ENCODE data around the gene ATP8A2. TPM values are rescaled to one million over a fixed set of nuclear protein-coding genes. Genes with fewer than 3 reads are reported as not detected.

Gene ATP8A2
- total RNA-seq, 3 donors from 2014 or later (not counting 1 experiment from before 2014, with no cell fraction given) = 0.43 to 0.68 (median 0.59) TPM

DNA sequence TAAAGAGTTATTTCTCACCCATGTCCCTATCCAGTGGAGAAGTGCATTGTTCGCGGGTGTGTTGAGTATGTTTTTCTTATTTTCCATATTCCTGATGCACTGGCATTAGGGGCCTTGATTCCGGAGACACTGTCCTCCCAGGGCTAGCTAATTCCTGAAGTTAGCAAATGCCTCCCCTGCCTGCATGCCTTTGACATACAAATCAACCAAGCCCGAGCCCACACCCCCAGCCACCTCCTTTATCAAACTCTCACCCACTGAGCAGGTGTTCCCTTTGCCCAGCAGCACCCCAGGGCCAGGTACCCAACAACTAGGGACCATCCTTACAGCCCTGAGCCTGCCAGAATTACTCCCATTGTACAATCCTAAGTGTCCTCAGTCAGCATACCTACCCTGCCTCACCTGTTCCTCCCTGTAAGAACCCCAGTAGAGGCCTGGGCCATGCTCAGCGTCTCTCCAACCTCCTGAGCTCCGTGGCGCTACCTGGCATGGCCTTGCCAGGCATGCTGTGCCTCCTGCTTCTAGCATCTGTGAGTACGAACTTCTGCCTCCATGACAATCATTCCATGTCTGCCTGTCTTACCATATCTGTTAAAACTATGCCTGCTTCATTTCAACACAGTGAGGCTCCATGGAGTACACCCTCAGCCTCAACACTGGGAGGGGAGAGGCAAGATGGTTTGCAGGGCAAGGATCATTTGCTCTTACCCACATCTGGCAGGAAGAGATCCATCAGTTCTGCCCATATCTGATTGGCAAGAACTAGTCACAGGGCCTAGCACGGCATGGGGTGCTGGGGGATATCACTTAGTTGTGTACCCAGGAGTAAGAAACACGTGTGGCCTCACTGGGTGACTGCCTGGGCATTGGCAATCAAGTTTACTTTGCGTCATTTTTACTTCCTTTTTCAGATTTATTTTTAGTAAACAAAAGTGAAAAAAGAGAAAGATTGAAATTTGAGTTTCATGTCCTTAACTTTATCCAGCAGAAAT is 476.2 kb downstream of the ATP8A2 start:
- peak overlapping the region; percentile 59 for H3K4me3 Mint-ChIP-seq
- Histone ChIP-seq H3K4me3 (ENCODE audit: low read length) (no peak overlapping the region), H3K9me3 (ENCODE audit: control insufficient read depth, insufficient read depth, low read length) (no peaks in the 10 kb centered on the region), H3K36me3 (ENCODE audit: control insufficient read depth, insufficient read depth, low read length) (no peaks in the 10 kb centered on the region), H3K27ac (ENCODE audit: low read length) (peak overlapping the region; percentile 70), H3K4me1 (ENCODE audit: control insufficient read depth, insufficient read depth, low read length) (peaks cover 24% of the 10 kb centered on the region), H3K27me3 (ENCODE audit: control insufficient read depth, insufficient read depth, low read length) (no peaks in the 10 kb centered on the region)
- WGBS (ENCODE audit: insufficient coverage) = 80% methylated on average over 10 of the region's 11 CpGs
- ATAC-seq (peak in 1 of 3 donors; percentile 53), DNase-seq (no peak)
- H3K36me3 Mint-ChIP-seq = no peaks in the 10 kb centered on the region
- H3K4me1 Mint-ChIP-seq = peaks cover 25 to 32% of the 10 kb centered on the region in 2 donors
- intact Hi-C loops (cut with micrococcal nuclease) = no loop called here
- H3K27ac Mint-ChIP-seq = peak overlapping the region; percentile 81 to 89
- no peaks in the 10 kb centered on the region for H3K27me3 Mint-ChIP-seq (ENCODE audit: low read depth in 2 of 2)
- no peaks in the 10 kb centered on the region for H3K9me3 Mint-ChIP-seq
- TF ChIP-seq CTCF (IDR thresholded peaks at IDR 0.05) = no peak

DNA sequence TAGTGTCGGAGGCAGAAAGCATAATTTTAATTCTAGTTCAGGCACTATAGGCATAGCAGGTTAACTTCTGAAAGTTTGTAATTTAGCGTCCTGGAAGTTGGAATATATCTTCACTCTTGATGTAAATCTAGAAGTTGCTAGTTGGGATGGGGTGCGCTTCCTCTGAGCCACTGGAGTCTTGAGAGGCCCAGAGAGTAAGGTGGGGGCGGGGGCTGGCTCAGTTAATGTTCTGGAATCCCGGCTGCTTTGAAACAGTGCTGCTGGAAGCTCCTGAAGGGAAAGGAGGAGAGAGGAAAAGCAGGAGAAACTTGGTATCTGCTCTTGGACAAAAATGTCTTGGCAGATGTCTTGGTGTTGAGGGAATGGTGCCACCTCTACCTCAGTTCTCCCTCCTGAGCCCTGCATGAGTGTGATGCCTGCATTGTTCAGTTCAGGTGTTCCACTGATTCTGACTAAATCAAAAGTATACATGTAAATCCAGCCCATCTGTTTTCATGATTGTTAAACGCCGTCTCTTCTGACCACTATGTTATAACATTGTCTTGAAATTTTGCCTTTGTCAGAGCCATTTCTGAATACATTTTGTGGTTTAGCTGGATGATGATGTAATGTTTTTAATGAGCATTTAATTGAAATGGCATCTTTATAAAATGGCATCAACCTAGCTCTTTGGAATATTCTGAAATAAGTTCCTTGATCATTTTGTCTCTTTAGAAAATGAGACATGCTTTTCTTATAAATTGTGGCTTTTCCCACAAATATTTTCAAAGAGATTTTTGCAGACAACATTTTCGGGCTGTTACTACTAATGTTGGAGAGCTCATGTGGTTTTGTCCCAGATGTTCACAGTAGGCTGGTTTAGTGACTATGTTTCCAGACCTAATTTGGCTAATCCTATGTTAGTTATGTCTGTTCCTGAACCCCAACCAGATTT is 477.3 kb downstream of the ATP8A2 start:
- no peaks in the 10 kb centered on the region for H3K27me3 Mint-ChIP-seq (ENCODE audit: low read depth in 2 of 2)
- Histone ChIP-seq H3K27ac (ENCODE audit: low read length) (no peak overlapping the region), H3K9me3 (ENCODE audit: control insufficient read depth, insufficient read depth, low read length) (no peaks in the 10 kb centered on the region), H3K4me3 (ENCODE audit: low read length) (no peak overlapping the region), H3K27me3 (ENCODE audit: control insufficient read depth, insufficient read depth, low read length) (no peaks in the 10 kb centered on the region), H3K36me3 (ENCODE audit: control insufficient read depth, insufficient read depth, low read length) (no peaks in the 10 kb centered on the region), H3K4me1 (ENCODE audit: control insufficient read depth, insufficient read depth, low read length) (peaks cover 24% of the 10 kb centered on the region)
- no peak overlapping the region for H3K4me3 Mint-ChIP-seq
- H3K9me3 Mint-ChIP-seq = no peaks in the 10 kb centered on the region
- no peaks in the 10 kb centered on the region for H3K36me3 Mint-ChIP-seq
- DNase-seq (no peak), ATAC-seq (no peak)
- peaks cover 25 to 32% of the 10 kb centered on the region in 2 donors for H3K4me1 Mint-ChIP-seq
- intact Hi-C loops (cut with micrococcal nuclease) = no loop called here
- 96% methylated on average over 8 of the region's 8 CpGs for WGBS (ENCODE audit: insufficient coverage)
- no peak for TF ChIP-seq CTCF (IDR thresholded peaks at IDR 0.05)
- no peak overlapping the region for H3K27ac Mint-ChIP-seq

DNA sequence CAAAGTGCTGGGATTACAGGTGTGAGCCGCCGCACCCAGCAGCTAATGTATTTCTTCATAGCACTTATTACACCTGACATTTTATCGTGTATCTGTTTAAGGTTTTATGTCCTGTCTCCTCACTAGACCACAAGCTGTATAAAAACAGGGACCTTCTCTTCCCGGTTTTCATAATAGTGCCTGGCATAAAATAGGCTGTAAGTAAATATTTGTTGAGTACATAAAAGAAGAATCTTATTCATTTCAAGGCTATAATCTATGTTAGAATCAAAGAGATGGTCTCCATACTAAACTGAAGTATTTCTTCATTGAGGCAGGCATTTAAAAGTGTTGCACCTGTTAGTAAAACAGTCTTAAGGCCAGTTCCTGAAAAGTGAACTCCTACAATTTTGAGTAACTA is 486.1 kb downstream of the ATP8A2 start:
- Histone ChIP-seq H3K4me1 (ENCODE audit: control insufficient read depth, insufficient read depth, low read length) (no peaks in the 10 kb centered on the region), H3K9me3 (ENCODE audit: control insufficient read depth, insufficient read depth, low read length) (no peaks in the 10 kb centered on the region), H3K27ac (ENCODE audit: low read length) (no peak overlapping the region), H3K36me3 (ENCODE audit: control insufficient read depth, insufficient read depth, low read length) (no peaks in the 10 kb centered on the region), H3K27me3 (ENCODE audit: control insufficient read depth, insufficient read depth, low read length) (no peaks in the 10 kb centered on the region), H3K4me3 (ENCODE audit: low read length) (no peak overlapping the region)
- DNase-seq = no peak
- intact Hi-C loops (cut with micrococcal nuclease) = no loop called here
- Mint-ChIP-seq H3K4me1 (peaks cover 5 to 8% of the 10 kb centered on the region in 2 donors), H3K9me3 (no peaks in the 10 kb centered on the region), H3K27ac (no peak overlapping the region), H3K36me3 (no peaks in the 10 kb centered on the region), H3K4me3 (no peak overlapping the region), H3K27me3 (ENCODE audit: low read depth in 2 of 2) (peaks cover 8 to 9% of the 10 kb centered on the region in 2 donors)
- ATAC-seq = no peak
- no peak for TF ChIP-seq CTCF (IDR thresholded peaks at IDR 0.05)
- WGBS (ENCODE audit: insufficient coverage) = 97% methylated on average over 3 of the region's 4 CpGs

Measured in natural killer cell (primary cell).